IMR-90 (cell line): ENCODE measurements around the gene TRAPPC12. TPM values are rescaled to one million over a fixed set of nuclear protein-coding genes. Genes with fewer than 3 reads are reported as not detected.
"Not testable (repeated sequence)": the region's sequence is repeated elsewhere in the genome, so short reads cannot be mapped to it uniquely, and the experiment has no call there.

Source experiments
- ATAC-seq: fragments of 200-7000 bp; cut with Tn5 transposase; 2 replicates; pipeline ENCODE4 v1.9.1; 2020; ENCODE audit warnings: low read depth, mild to moderate bottlenecking, moderate library complexity
- BruUV-seq: library from RNA; stranded (reverse); fragments of 400-500 nt; replicated peaks from 2 replicates; lab custom pipeline; 2021; lab: Mats Ljungman, UMichigan
- CTCF ChIA-PET: fragments of 300-600 bp; formaldehyde crosslinking; extraction: SDS; loops from one replicate; lab custom pipeline; 2021; ENCODE audit warnings: antibody characterized with exemption; lab: Yijun Ruan, JAX
- POLR2A ChIA-PET: fragments of 300-600 bp; sonication (Branson Sonifier 250); formaldehyde crosslinking; loops from one replicate; lab custom pipeline; 2022; ENCODE audit warnings: antibody characterized with exemption; ENCODE audit not compliant: unreplicated experiment; lab: Charles Lee
- DNase-seq: peaks from one replicate; pipeline ENCODE4 v3.0.0; 2013
- H2AFZ ChIP-seq: replicated peaks from 2 replicates; pipeline ENCODE3; 2013; ENCODE audit warnings: low read length, mild to moderate bottlenecking; ENCODE audit not compliant: poor library complexity
- H2AK5ac ChIP-seq: 2 replicates; pipeline ENCODE4 v1.6.1; 2013; ENCODE audit warnings: low read depth, low read length, inconsistent platforms
- H2AK9ac ChIP-seq: replicated peaks from 2 replicates; pipeline ENCODE3; 2013; ENCODE audit warnings: mild to moderate bottlenecking, low read depth, low read length, moderate library complexity; ENCODE audit not compliant: poor library complexity
- H2BK120ac ChIP-seq: 2 replicates; pipeline ENCODE4 v1.6.1; 2013; ENCODE audit warnings: low read depth, low read length, inconsistent platforms
- H2BK15ac ChIP-seq: 3 replicates; pipeline ENCODE4 v1.6.1; 2013; ENCODE audit warnings: low read depth, low read length, inconsistent platforms
- H2BK20ac ChIP-seq: 2 replicates; pipeline ENCODE4 v1.6.1; 2013; ENCODE audit warnings: low read depth, mild to moderate bottlenecking, inconsistent platforms, low read length, moderate library complexity
- H2BK5ac ChIP-seq: 2 replicates; pipeline ENCODE4 v1.6.1; 2013; ENCODE audit warnings: mild to moderate bottlenecking, low read depth, low read length, inconsistent platforms; ENCODE audit not compliant: poor library complexity, severe bottlenecking
- H3K14ac ChIP-seq: replicated peaks from 2 replicates; pipeline ENCODE4 v1.6.1; 2013; ENCODE audit warnings: low read depth, low read length, inconsistent platforms
- H3K18ac ChIP-seq: 2 replicates; pipeline ENCODE4 v1.6.1; 2013; ENCODE audit warnings: low read depth, low read length, control low read depth
- H3K23ac ChIP-seq: 2 replicates; pipeline ENCODE4 v1.6.1; 2013; ENCODE audit warnings: low read depth, low read length, inconsistent platforms
- H3K27ac ChIP-seq: 2 replicates; pipeline ENCODE4 v1.5.1; 2013; ENCODE audit warnings: mild to moderate bottlenecking, control low read depth, low read length; ENCODE audit not compliant: insufficient read depth
- H3K27me3 ChIP-seq: 2 replicates; pipeline ENCODE4 v1.6.1; 2013; ENCODE audit warnings: low read length; ENCODE audit not compliant: control insufficient read depth, insufficient read depth
- H3K36me3 ChIP-seq: 2 replicates; pipeline ENCODE4 v1.6.1; 2013; ENCODE audit warnings: low read length, mixed read lengths; ENCODE audit not compliant: control insufficient read depth, insufficient read depth
- H3K4ac ChIP-seq: 2 replicates; pipeline ENCODE4 v1.6.1; 2013; ENCODE audit warnings: low read depth, low read length, inconsistent platforms
- H3K4me1 ChIP-seq: 2 replicates; pipeline ENCODE4 v1.6.1; 2013; ENCODE audit warnings: low read length, mixed read lengths; ENCODE audit not compliant: control insufficient read depth, insufficient read depth
- H3K4me2 ChIP-seq: 2 replicates; pipeline ENCODE4 v1.6.1; 2013; ENCODE audit warnings: low read depth, mild to moderate bottlenecking, control low read depth, low read length, moderate library complexity
- H3K4me3 ChIP-seq: 2 replicates; pipeline ENCODE4 v1.5.1; 2013; ENCODE audit warnings: low read depth, mild to moderate bottlenecking, control low read depth, low read length, moderate library complexity; ENCODE audit not compliant: insufficient read depth
- H3K56ac ChIP-seq: 2 replicates; pipeline ENCODE4 v1.6.1; 2013; ENCODE audit warnings: low read length, inconsistent platforms; ENCODE audit not compliant: insufficient read depth; ENCODE audit errors: extremely low read depth
- H3K79me1 ChIP-seq, 2 experiments: 2 replicates each; pipeline ENCODE4 v1.6.1; 2013; ENCODE audit warnings: low read length in 2 of 2, inconsistent platforms in 1 of 2, low read depth in 1 of 2
- H3K9ac ChIP-seq: 2 replicates; pipeline ENCODE4 v1.6.1; 2013; ENCODE audit warnings: low read depth, low read length, control low read depth
- H3K9me1 ChIP-seq: 2 replicates; pipeline ENCODE4 v1.6.1; 2013; ENCODE audit warnings: low read length, inconsistent platforms; ENCODE audit not compliant: insufficient read depth
- H3K9me3 ChIP-seq: 2 replicates; pipeline ENCODE4 v1.6.1; 2013; ENCODE audit warnings: low read length; ENCODE audit not compliant: control insufficient read depth, insufficient read depth
- H4K20me1 ChIP-seq: 2 replicates; pipeline ENCODE4 v1.6.1; 2013; ENCODE audit warnings: low read length, inconsistent platforms; ENCODE audit not compliant: insufficient read depth
- H4K5ac ChIP-seq: 2 replicates; pipeline ENCODE4 v1.6.1; 2013; ENCODE audit warnings: mild to moderate bottlenecking, low read depth, low read length, control low read depth
- H4K8ac ChIP-seq, 2 experiments: 2 replicates each; pipeline ENCODE4 v1.6.1; 2013; ENCODE audit warnings: low read depth in 2 of 2, low read length in 2 of 2, control low read depth in 1 of 2, inconsistent platforms in 1 of 2
- H4K91ac ChIP-seq: 2 replicates; pipeline ENCODE4 v1.6.1; 2013; ENCODE audit warnings: low read depth, low read length, inconsistent platforms; ENCODE audit not compliant: insufficient read depth
- BHLHE40 ChIP-seq: fragments of 150-350 bp; IDR thresholded peaks from 2 replicates; pipeline ENCODE4 v1.6.1; 2016; ENCODE audit warnings: mild to moderate bottlenecking, low read depth, low read length
- MAFK ChIP-seq: IDR thresholded peaks from 2 replicates; pipeline ENCODE4 v1.6.1; 2012; ENCODE audit warnings: low read depth, low read length, improper control_type of control experiment
- WGBS, 2 experiments: methylation state at CpG; one replicate each; pipeline versions ENCODE4 v1.1.5 to v1.1.7; 2013; ENCODE audit warnings: missing lambda C conversion rate in 2 of 2; ENCODE audit not compliant: insufficient read length in 1 of 2; ENCODE audit errors: extremely low coverage in 2 of 2; 5-methylcytosine and 5-hydroxymethylcytosine counted together
- dilution Hi-C: fragments of 300-500 bp; cut with HindIII; formaldehyde crosslinking; loops from one replicate; pipeline ENCODE4 v1.14.3; 2018; ENCODE audit warnings: low sequenced_read_pairs; ENCODE audit not compliant: unreplicated experiment
- in situ Hi-C: fragments of 300-500 bp; cut with MboI; formaldehyde crosslinking; loops from 3 replicates; pipeline ENCODE4 v1.14.3; 2019; ENCODE audit warnings: low sequenced_read_pairs, inconsistent platforms, mixed read lengths
- intact Hi-C: fragments of 100-400 bp; cut with micrococcal nuclease; formaldehyde crosslinking; loops from 2 replicates; pipeline ENCODE4 v1.10.0; 2022
- polyA plus RNA-seq, 3 experiments: library from polyadenylated mRNA; depleted of rRNA; stranded (reverse); fragments of >200 nt; gene quantifications; 2 replicates each; pipeline ENCODE4 v1.2.3, GENCODE V29; 2012; ENCODE audit warnings: low replicate concordance in 1 of 3
- total RNA-seq: library from RNA; depleted of rRNA; stranded (reverse); fragments of >200 nt; gene quantifications from 2 replicates; pipeline ENCODE4 v1.2.3, GENCODE V29; 2012

The TRAPPC12 gene
- total and polyA plus RNA-seq, 2 of the 4 experiments (the other 2 are of a cell fraction): 25.8 to 69.9 TPM

DNA sequence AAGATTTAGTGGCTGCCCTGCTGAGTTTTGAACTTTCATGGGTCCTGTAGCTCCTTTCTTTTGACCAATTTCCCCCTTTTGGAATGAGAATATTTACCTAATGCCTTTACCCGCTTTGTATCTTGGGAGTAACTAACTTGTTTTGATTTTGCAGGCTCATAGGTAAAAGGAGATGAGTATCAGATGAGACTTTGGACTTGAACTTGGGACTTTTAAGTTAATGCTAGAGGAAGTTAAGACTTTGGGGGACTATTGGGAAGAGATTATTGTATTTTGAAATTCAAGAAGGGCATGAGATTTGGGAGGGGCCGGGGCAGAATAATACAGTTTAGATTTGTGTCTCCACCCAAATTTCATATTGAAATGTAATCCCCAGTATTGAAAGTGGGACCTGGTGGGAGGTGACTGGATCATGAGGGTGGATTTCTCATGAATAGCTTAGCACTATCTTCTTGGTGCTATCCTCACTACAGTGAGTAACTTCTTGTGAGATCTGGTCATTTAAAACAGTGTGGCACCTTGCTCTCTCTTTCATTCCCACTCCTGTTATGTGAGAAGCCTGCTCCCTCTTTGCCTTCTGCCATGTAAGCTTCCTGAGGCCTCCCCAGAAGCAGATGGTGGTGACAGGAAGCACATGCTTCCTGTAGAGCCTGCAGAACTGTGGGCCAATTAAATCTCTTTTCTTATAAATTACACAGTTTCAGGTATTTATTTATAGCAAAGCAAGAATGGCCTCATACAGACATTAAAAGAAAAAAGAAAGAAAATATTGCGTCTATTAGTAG is 133.7 kb downstream of the TRAPPC12 start:
- intact Hi-C loops (no loop called here), dilution Hi-C loops (no loop called here), in situ Hi-C loops (no loop called here)
- no peak overlapping the region for H3K9ac ChIP-seq
- DNase-seq: no peak
- H2BK15ac ChIP-seq: no peak overlapping the region
- H3K56ac ChIP-seq: no peak overlapping the region
- H2AK9ac ChIP-seq: no peak overlapping the region
- H3K14ac ChIP-seq: no peak overlapping the region
- no TSS peak for BruUV-seq
- no peaks in the 10 kb centered on the region for H3K27me3 ChIP-seq
- H3K4ac ChIP-seq: no peak overlapping the region
- CTCF ChIA-PET: no interaction called here
- no peak for TF ChIP-seq BHLHE40
- no peak for TF ChIP-seq MAFK
- no peak overlapping the region for H3K18ac ChIP-seq
- no peaks in the 10 kb centered on the region for H3K9me3 ChIP-seq
- no peak overlapping the region for H2BK120ac ChIP-seq
- H3K4me2 ChIP-seq: no peak overlapping the region
- H3K36me3 ChIP-seq: peaks cover 24% of the 10 kb centered on the region
- no peak for ATAC-seq
- no peak overlapping the region for H2AK5ac ChIP-seq
- no peak overlapping the region for H2BK20ac ChIP-seq
- H2BK5ac ChIP-seq: no peak overlapping the region
- POLR2A ChIA-PET: no interaction called here
- H3K4me3 ChIP-seq: no peak overlapping the region
- no peak overlapping the region for H3K27ac ChIP-seq
- no peak overlapping the region for H4K5ac ChIP-seq
- peaks cover 12 to 25% of the 10 kb centered on the region in 2 experiments for H3K79me1 ChIP-seq
- no peak overlapping the region for H2AFZ ChIP-seq
- no peaks in the 10 kb centered on the region for H3K4me1 ChIP-seq
- no peaks in the 10 kb centered on the region; the same call in 1 of the 2 replicates for H4K20me1 ChIP-seq
- no CpG with 5 or more reads among the region's 3 CpGs for WGBS, 2 experiments
- no peaks in the 10 kb centered on the region for H3K9me1 ChIP-seq
- H4K91ac ChIP-seq: no peak overlapping the region
- H4K8ac ChIP-seq: no peak overlapping the region
- H3K23ac ChIP-seq: no peak overlapping the region

DNA sequence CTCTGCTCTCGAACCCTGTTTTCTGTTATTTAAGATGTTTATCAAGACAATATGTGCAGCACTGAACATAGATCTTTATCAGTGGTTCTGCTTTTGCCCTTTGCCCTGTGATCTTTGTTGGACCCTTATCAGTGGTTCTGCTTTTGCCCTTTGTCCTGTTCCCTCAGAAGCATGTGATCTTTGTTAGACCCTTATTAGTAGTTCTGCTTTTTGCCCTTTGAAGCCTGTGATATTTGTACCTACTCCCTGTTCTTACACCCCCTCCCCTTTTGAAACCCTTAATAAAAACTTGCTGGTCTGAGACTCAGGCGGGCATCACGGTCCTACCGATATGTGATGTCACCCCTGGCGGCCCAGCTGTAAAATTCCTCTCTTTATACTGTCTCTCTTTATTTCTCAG is 135.9 kb downstream of the TRAPPC12 start:
- H3K4me2 ChIP-seq, H3K27me3 ChIP-seq, H2AK5ac ChIP-seq, H2BK20ac ChIP-seq, POLR2A ChIA-PET, H4K5ac ChIP-seq, DNase-seq, H3K4me3 ChIP-seq, ATAC-seq, H3K14ac ChIP-seq, H3K9ac ChIP-seq, intact Hi-C loops, H3K56ac ChIP-seq, H3K4me1 ChIP-seq, dilution Hi-C loops, H3K23ac ChIP-seq, H4K91ac ChIP-seq, H2BK5ac ChIP-seq, H3K4ac ChIP-seq, H3K9me1 ChIP-seq, H2BK15ac ChIP-seq, CTCF ChIA-PET, in situ Hi-C loops, H3K9me3 ChIP-seq, H3K27ac ChIP-seq, H2BK120ac ChIP-seq, H3K18ac ChIP-seq, H2AFZ ChIP-seq, H4K20me1 ChIP-seq, H2AK9ac ChIP-seq, BruUV-seq, H4K8ac ChIP-seq: not testable (repeated sequence)
- WGBS, 2 experiments: no CpG with 5 or more reads among the region's 5 CpGs
- peaks cover 23 to 34% of the 10 kb centered on the region in 2 experiments for H3K79me1 ChIP-seq
- peaks cover 20% of the 10 kb centered on the region for H3K36me3 ChIP-seq
